ENCODE data around the gene IFNA13. TPM values are rescaled to one million over a fixed set of nuclear protein-coding genes. Genes with fewer than 3 reads are reported as not detected.

Gene IFNA13
- total and polyA plus RNA-seq, 2 experiments from 2014 or later: not detected

- Histone ChIP-seq H3K9me2 (ENCODE audit: insufficient read depth) (no peaks in the 10 kb centered on the region), H3K79me2 (replicated peaks; ENCODE audit: insufficient read depth) (no peaks in the 10 kb centered on the region), H3K27me3 (ENCODE audit: insufficient read depth) (peaks cover 60% of the 10 kb centered on the region), H3K4me1 (ENCODE audit: insufficient read depth) (peaks cover 4% of the 10 kb centered on the region; the same call in 1 of the 2 replicates), H3K36me3 (ENCODE audit: insufficient read depth) (no peaks in the 10 kb centered on the region), H3K4me2 (no peak overlapping the region), H3F3A (replicated peaks; ENCODE audit: low read depth) (no peaks in the 10 kb centered on the region; the same call in 1 of the 2 replicates), H4K20me1 (replicated peaks; ENCODE audit: insufficient read depth) (no peaks in the 10 kb centered on the region), H2AFZ (no peak overlapping the region), H3K4me3 (no peak overlapping the region), H3K27ac (ENCODE audit: low read depth) (no peak overlapping the region)
- H3K36me3 Mint-ChIP-seq (ENCODE audit: low read depth): no peaks in the 10 kb centered on the region
- H3K27ac Mint-ChIP-seq: no peak overlapping the region
- H3K4me1 Mint-ChIP-seq: peaks cover 20% of the 10 kb centered on the region
- no peaks in the 10 kb centered on the region for H3K9me3 Mint-ChIP-seq
- no peak for ATAC-seq
- H3K4me3 Mint-ChIP-seq: no peak overlapping the region
- no peak for DNase-seq (ENCODE audit: low spot score)
- peaks cover 17% of the 10 kb centered on the region for H3K27me3 Mint-ChIP-seq (ENCODE audit: insufficient read depth, low read depth, poor library complexity)
- no peak for TF ChIP-seq EZH2 (IDR thresholded peaks at IDR 0.05; ENCODE audit: low read depth, unreplicated experiment)
- TF ChIP-seq, protein P1, sequence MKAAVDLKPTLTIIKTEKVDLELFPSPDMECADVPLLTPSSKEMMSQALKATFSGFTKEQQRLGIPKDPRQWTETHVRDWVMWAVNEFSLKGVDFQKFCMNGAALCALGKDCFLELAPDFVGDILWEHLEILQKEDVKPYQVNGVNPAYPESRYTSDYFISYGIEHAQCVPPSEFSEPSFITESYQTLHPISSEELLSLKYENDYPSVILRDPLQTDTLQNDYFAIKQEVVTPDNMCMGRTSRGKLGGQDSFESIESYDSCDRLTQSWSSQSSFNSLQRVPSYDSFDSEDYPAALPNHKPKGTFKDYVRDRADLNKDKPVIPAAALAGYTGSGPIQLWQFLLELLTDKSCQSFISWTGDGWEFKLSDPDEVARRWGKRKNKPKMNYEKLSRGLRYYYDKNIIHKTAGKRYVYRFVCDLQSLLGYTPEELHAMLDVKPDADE (IDR thresholded peaks at IDR 0.05): no peak
- TF ChIP-seq REST (IDR thresholded peaks at IDR 0.05; ENCODE audit: unreplicated experiment): no peak
Observed at GRCh38 chr9:21399956-21400355, 32.1 kb upstream of the IFNA13 start.

- Histone ChIP-seq H3F3A (replicated peaks; ENCODE audit: low read depth) (no peaks in the 10 kb centered on the region; the same call in 1 of the 2 replicates), H2AFZ (no peak overlapping the region), H3K27ac (ENCODE audit: low read depth) (no peak overlapping the region), H4K20me1 (replicated peaks; ENCODE audit: insufficient read depth) (no peaks in the 10 kb centered on the region), H3K9me2 (ENCODE audit: insufficient read depth) (no peaks in the 10 kb centered on the region), H3K4me1 (ENCODE audit: insufficient read depth) (peaks cover 4% of the 10 kb centered on the region; the same call in 1 of the 2 replicates), H3K4me2 (no peak overlapping the region), H3K36me3 (ENCODE audit: insufficient read depth) (no peaks in the 10 kb centered on the region), H3K79me2 (replicated peaks; ENCODE audit: insufficient read depth) (no peaks in the 10 kb centered on the region), H3K27me3 (ENCODE audit: insufficient read depth) (peaks cover 62% of the 10 kb centered on the region), H3K4me3 (no peak overlapping the region)
- TF ChIP-seq, protein P2, sequence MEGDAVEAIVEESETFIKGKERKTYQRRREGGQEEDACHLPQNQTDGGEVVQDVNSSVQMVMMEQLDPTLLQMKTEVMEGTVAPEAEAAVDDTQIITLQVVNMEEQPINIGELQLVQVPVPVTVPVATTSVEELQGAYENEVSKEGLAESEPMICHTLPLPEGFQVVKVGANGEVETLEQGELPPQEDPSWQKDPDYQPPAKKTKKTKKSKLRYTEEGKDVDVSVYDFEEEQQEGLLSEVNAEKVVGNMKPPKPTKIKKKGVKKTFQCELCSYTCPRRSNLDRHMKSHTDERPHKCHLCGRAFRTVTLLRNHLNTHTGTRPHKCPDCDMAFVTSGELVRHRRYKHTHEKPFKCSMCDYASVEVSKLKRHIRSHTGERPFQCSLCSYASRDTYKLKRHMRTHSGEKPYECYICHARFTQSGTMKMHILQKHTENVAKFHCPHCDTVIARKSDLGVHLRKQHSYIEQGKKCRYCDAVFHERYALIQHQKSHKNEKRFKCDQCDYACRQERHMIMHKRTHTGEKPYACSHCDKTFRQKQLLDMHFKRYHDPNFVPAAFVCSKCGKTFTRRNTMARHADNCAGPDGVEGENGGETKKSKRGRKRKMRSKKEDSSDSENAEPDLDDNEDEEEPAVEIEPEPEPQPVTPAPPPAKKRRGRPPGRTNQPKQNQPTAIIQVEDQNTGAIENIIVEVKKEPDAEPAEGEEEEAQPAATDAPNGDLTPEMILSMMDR (conservative IDR thresholded peaks at IDR 0.05; ENCODE audit: low read depth in 2 of 2): no peak
- no peak overlapping the region for H3K4me3 Mint-ChIP-seq
- no peak overlapping the region for H3K27ac Mint-ChIP-seq
- no peaks in the 10 kb centered on the region for H3K36me3 Mint-ChIP-seq (ENCODE audit: low read depth)
- H3K4me1 Mint-ChIP-seq: peaks cover 19% of the 10 kb centered on the region
- ATAC-seq: no peak
- peaks cover 17% of the 10 kb centered on the region for H3K27me3 Mint-ChIP-seq (ENCODE audit: insufficient read depth, low read depth, poor library complexity)
- H3K9me3 Mint-ChIP-seq: no peaks in the 10 kb centered on the region
- no peak for DNase-seq (ENCODE audit: low spot score)
Observed at GRCh38 chr9:21398955-21399489, 31.2 kb upstream of the IFNA13 start.
